H1 (cell line): ENCODE results near the gene CLEC18B. TPM values are rescaled to one million over a fixed set of nuclear protein-coding genes. Genes with fewer than 3 reads are reported as not detected.
"Not testable (repeated sequence)": the region's sequence is repeated elsewhere in the genome, so short reads cannot be mapped to it uniquely, and the experiment has no call there.

ENCODE experiments used
- CTCF ChIA-PET: fragments of 300-600 bp; sonication (Branson Sonifier 250); formaldehyde crosslinking; loops from one replicate; lab custom pipeline; 2021; ENCODE audit not compliant: partially characterized antibody; lab: Charles Lee
- POLR2A ChIA-PET: fragments of 300-600 bp; sonication (Branson Sonifier 250); formaldehyde crosslinking; loops from one replicate; lab custom pipeline; 2021; ENCODE audit warnings: inconsistent platforms; ENCODE audit not compliant: partially characterized antibody; lab: Charles Lee
- DNase-seq, 2 experiments: peaks; one replicate each; pipeline versions ENCODE4 v3.0.0 to v3.0.0-alpha.2; 2010 to 2022; ENCODE audit warnings: low spot score in 2 of 2, low read depth in 1 of 2, mixed read lengths in 1 of 2
- FAIRE-seq: peaks from 2 replicates; lab custom pipeline; 2011; peaks lifted over from hg19 to GRCh38; lab: Jason Lieb, UNC
- H2AFZ ChIP-seq: 2 replicates; pipeline ENCODE4 v1.8.1; 2012; ENCODE audit warnings: low read length, inconsistent platforms
- H2AK5ac ChIP-seq: 2 replicates; pipeline ENCODE4 v1.6.1; 2013; ENCODE audit warnings: low read depth, low read length
- H2BK120ac ChIP-seq: replicated peaks from 2 replicates; pipeline ENCODE3; 2013; ENCODE audit warnings: low read depth, low read length, inconsistent platforms
- H2BK12ac ChIP-seq: 2 replicates; pipeline ENCODE4 v1.6.1; 2013; ENCODE audit warnings: low read depth, low read length
- H2BK15ac ChIP-seq: 2 replicates; pipeline ENCODE4 v1.6.1; 2013; ENCODE audit warnings: low read length
- H2BK20ac ChIP-seq: 2 replicates; pipeline ENCODE4 v1.6.1; 2013; ENCODE audit warnings: low read length
- H2BK5ac ChIP-seq: 2 replicates; pipeline ENCODE4 v1.6.1; 2013; ENCODE audit warnings: low read depth, low read length
- H3K14ac ChIP-seq: 2 replicates; pipeline ENCODE4 v1.6.1; 2013; ENCODE audit warnings: inconsistent platforms; ENCODE audit not compliant: insufficient read length
- H3K18ac ChIP-seq: 2 replicates; pipeline ENCODE4 v1.6.1; 2013; ENCODE audit warnings: low read length; ENCODE audit errors: extremely low read depth
- H3K23ac ChIP-seq: 2 replicates; pipeline ENCODE4 v1.6.1; 2013; ENCODE audit warnings: inconsistent platforms; ENCODE audit not compliant: insufficient read length
- H3K23me2 ChIP-seq: 2 replicates; pipeline ENCODE4 v1.6.1; 2013; ENCODE audit warnings: low read depth, low read length
- H3K27ac ChIP-seq: 2 replicates; pipeline ENCODE4 v1.6.1; 2011; ENCODE audit warnings: low read depth, low read length, inconsistent platforms
- H3K27me3 ChIP-seq, 4 experiments: replicated peaks in 1 of 4; 1 replicate in 1 of 4; 2 replicates in 3 of 4; pipeline versions ENCODE4 v1.6.1 to v1.8.1; 2011 to 2013; ENCODE audit warnings: low read length in 3 of 4, mild to moderate bottlenecking in 3 of 4, inconsistent platforms in 2 of 4, mixed read lengths in 2 of 4, moderate library complexity in 1 of 4; ENCODE audit not compliant: control insufficient read depth in 3 of 4, insufficient read depth in 3 of 4; ENCODE audit errors: extremely low read depth in 1 of 4
- H3K36me3 ChIP-seq, 4 experiments: 2 replicates each; pipeline versions ENCODE4 v1.6.1 to v1.8.1; 2011 to 2013; ENCODE audit warnings: mild to moderate bottlenecking in 4 of 4, low read length in 3 of 4, moderate library complexity in 2 of 4, control low read depth in 1 of 4, inconsistent platforms in 1 of 4; ENCODE audit not compliant: insufficient read depth in 4 of 4, control insufficient read depth in 2 of 4
- H3K4ac ChIP-seq: replicated peaks from 2 replicates; pipeline ENCODE3; 2013; ENCODE audit warnings: low read length, low read depth, mixed read lengths, inconsistent platforms; ENCODE audit not compliant: insufficient read length
- H3K4me1 ChIP-seq, 4 experiments: replicated peaks in 1 of 4; 1 replicate in 1 of 4; 2 replicates in 3 of 4; pipeline versions ENCODE4 v1.6.1 to v1.8.1; 2011 to 2013; ENCODE audit warnings: low read length in 3 of 4, inconsistent platforms in 2 of 4, mixed read lengths in 1 of 4; ENCODE audit not compliant: insufficient read depth in 4 of 4, control insufficient read depth in 3 of 4
- H3K4me2 ChIP-seq, 2 experiments: 2 replicates each; pipeline versions ENCODE4 v1.6.1 to v1.8.1; 2011 to 2013; ENCODE audit warnings: low read depth in 2 of 2, low read length in 2 of 2, control low read depth in 1 of 2, inconsistent platforms in 1 of 2, mild to moderate bottlenecking in 1 of 2; ENCODE audit not compliant: insufficient read depth in 1 of 2
- H3K4me3 ChIP-seq, 4 experiments: fragments of 200-600, 300-600 bp in 1 of 4; sonication (generic), shearing (Covaris generic), sonication (Bioruptor Twin) in 1 of 4; 2 replicates each; pipeline versions ENCODE4 v1.5.1 to v1.8.1; 2011 to 2016; ENCODE audit warnings: low read length in 4 of 4, low read depth in 3 of 4, control low read depth in 2 of 4, inconsistent platforms in 2 of 4, mild to moderate bottlenecking in 2 of 4, mixed read lengths in 1 of 4, moderate library complexity in 1 of 4; ENCODE audit not compliant: insufficient read depth in 2 of 4; ENCODE audit errors: extremely low read depth in 1 of 4
- H3K56ac ChIP-seq: replicated peaks from 2 replicates; pipeline ENCODE3; 2013; ENCODE audit warnings: low read depth, mild to moderate bottlenecking, mixed read lengths, low read length, inconsistent platforms; ENCODE audit not compliant: insufficient read length
- H3K79me1 ChIP-seq: 2 replicates; pipeline ENCODE4 v1.6.1; 2013; ENCODE audit warnings: low read depth, low read length, control low read depth
- H3K79me2 ChIP-seq, 2 experiments: 2 replicates each; pipeline versions ENCODE4 v1.6.1 to v1.8.1; 2012 to 2013; ENCODE audit warnings: low read length in 2 of 2, mild to moderate bottlenecking in 2 of 2, inconsistent platforms in 1 of 2; ENCODE audit not compliant: insufficient read depth in 2 of 2, control insufficient read depth in 1 of 2
- H3K9ac ChIP-seq, 4 experiments: replicated peaks in 1 of 4; 1 replicate in 1 of 4; 2 replicates in 3 of 4; pipeline versions ENCODE4 v1.6.1 to v1.8.1; 2011 to 2013; ENCODE audit warnings: low read depth in 3 of 4, low read length in 3 of 4, control low read depth in 2 of 4, mild to moderate bottlenecking in 2 of 4, moderate library complexity in 2 of 4, inconsistent platforms in 1 of 4; ENCODE audit errors: extremely low read depth in 1 of 4
- H3K9me3 ChIP-seq, 2 experiments: 2 replicates each; pipeline versions ENCODE4 v1.6.1 to v1.8.1; 2012 to 2013; ENCODE audit warnings: mild to moderate bottlenecking in 2 of 2, moderate library complexity in 2 of 2, control low read depth in 1 of 2, inconsistent platforms in 1 of 2, low read depth in 1 of 2, low read length in 1 of 2, mixed read lengths in 1 of 2; ENCODE audit not compliant: insufficient read depth in 2 of 2
- H4K20me1 ChIP-seq, 2 experiments: replicated peaks in 1 of 2; 2 replicates each; pipeline versions ENCODE3 to v1.8.1; 2011 to 2013; ENCODE audit warnings: inconsistent platforms in 2 of 2, low read length in 2 of 2, mild to moderate bottlenecking in 1 of 2; ENCODE audit not compliant: insufficient read depth in 2 of 2, control insufficient read depth in 1 of 2
- H4K5ac ChIP-seq: 2 replicates; pipeline ENCODE4 v1.6.1; 2013; ENCODE audit warnings: low read length, low read depth, mixed read lengths, inconsistent platforms; ENCODE audit not compliant: insufficient read length
- H4K8ac ChIP-seq: 2 replicates; pipeline ENCODE4 v1.8.0; 2013; ENCODE audit warnings: mild to moderate bottlenecking, moderate library complexity, low read length, inconsistent platforms; ENCODE audit not compliant: insufficient read depth; ENCODE audit errors: extremely low read depth
- H4K91ac ChIP-seq: replicated peaks from 2 replicates; pipeline ENCODE3; 2013; ENCODE audit warnings: low read length, mixed read lengths, inconsistent platforms; ENCODE audit not compliant: insufficient read length
- E2F6 ChIP-seq: IDR thresholded peaks from 2 replicates; pipeline ENCODE4 v1.6.1; 2012; ENCODE audit warnings: inconsistent platforms
- KDM4A ChIP-seq: IDR thresholded peaks from one replicate; pipeline ENCODE4 v1.7.1; 2012; ENCODE audit warnings: low read depth, mild to moderate bottlenecking, moderate library complexity, low read length, inconsistent platforms; ENCODE audit not compliant: severe bottlenecking
- TAF1 ChIP-seq: IDR thresholded peaks from 2 replicates; pipeline ENCODE4 v1.6.1; 2011; ENCODE audit warnings: mild to moderate bottlenecking, low read depth, low read length
- WGBS, 2 experiments: shearing (Covaris generic) in 1 of 2; methylation state at CpG; one replicate each; pipeline versions ENCODE4 v1.1.6 to v1.1.7; 2013 to 2015; ENCODE audit warnings: low lambda C conversion rate in 2 of 2, mixed read lengths in 2 of 2, inconsistent platforms in 1 of 2, low coverage in 1 of 2, missing lambda C conversion rate in 1 of 2; ENCODE audit not compliant: insufficient replicate concordance in 2 of 2, insufficient coverage in 1 of 2, insufficient read length in 1 of 2; ENCODE audit errors: extremely low coverage in 1 of 2, missing lambda C conversion rate in 1 of 2; 5-methylcytosine and 5-hydroxymethylcytosine counted together
- polyA plus RNA-seq, 7 experiments: library from polyadenylated mRNA; depleted of rRNA in 3 of 7; stranded (reverse) in 5 of 7; unstranded in 2 of 7; fragments of >200 nt in 5 of 7; fragments of 200-250 nt in 2 of 7; gene quantifications; 1 replicate in 5 of 7; 2 replicates in 1 of 7; 4 replicates in 1 of 7; pipeline versions ENCODE4 v1.2.1 to v1.2.3, GENCODE V29; 2011 to 2013; ENCODE audit warnings: missing spikeins in 2 of 7, mixed read lengths in 2 of 7
- total RNA-seq: library from RNA; stranded (reverse); fragmentation: NEBNext Ultra II Directional; extraction: Animal tissue kit (Norgen Biotek cat#: 25700); gene quantifications from 2 replicates; pipeline ENCODE4 v1.2.1, GENCODE V29; 2021

The CLEC18B gene
- total and polyA plus RNA-seq, 2 of the 8 experiments (the other 6 are each of a cell fraction or from before 2014, with no cell fraction given), result 0.11 TPM; not detected in 1

DNA sequence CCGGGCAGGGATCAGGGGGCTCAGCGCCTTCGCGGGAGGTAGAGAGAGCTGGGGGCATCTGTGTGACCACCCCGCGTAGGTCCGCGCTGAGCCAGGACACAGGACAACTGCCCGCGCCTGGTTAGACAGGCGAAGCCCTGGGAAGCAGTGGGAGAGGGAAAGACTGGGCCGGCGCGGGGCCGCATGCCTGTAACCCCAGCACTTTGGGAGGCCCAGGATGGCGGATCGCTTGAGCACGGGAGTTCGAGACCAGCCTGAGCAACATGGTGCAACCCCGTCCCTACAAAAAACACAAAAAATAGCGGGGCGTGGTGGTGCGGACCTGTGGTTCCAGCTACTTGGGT is 13.9 kb downstream of the CLEC18B start:
- H3K27ac ChIP-seq, H2AK5ac ChIP-seq, H3K27me3 ChIP-seq, H3K18ac ChIP-seq, H3K79me2 ChIP-seq, H2BK5ac ChIP-seq, H2BK20ac ChIP-seq, H3K56ac ChIP-seq, H3K4me1 ChIP-seq, FAIRE-seq, H2AFZ ChIP-seq, H3K9ac ChIP-seq, H3K36me3 ChIP-seq, H4K5ac ChIP-seq, H2BK120ac ChIP-seq, H3K79me1 ChIP-seq, CTCF ChIA-PET, H2BK15ac ChIP-seq, H3K23me2 ChIP-seq, H3K9me3 ChIP-seq, H2BK12ac ChIP-seq, H3K23ac ChIP-seq, H3K14ac ChIP-seq, H4K20me1 ChIP-seq, H4K91ac ChIP-seq, POLR2A ChIA-PET, H3K4ac ChIP-seq: not testable (repeated sequence)
- DNase-seq, result peak in 1 of 2 experiments; percentile 75
- peak overlapping the region in 2 of 4 experiments; percentile 22 to 45; a peak in 2 of 8 replicates for H3K4me3 ChIP-seq
- H4K8ac ChIP-seq, result peak overlapping the region; percentile 92; the same call in 1 of the 2 replicates
- WGBS, 2 experiments, result 14% methylated on average over 8 of the region's 23 CpGs; no CpG with 5 or more reads in 1 of the 2 experiments
- H3K4me2 ChIP-seq, result peak overlapping the region in 1 of 2 experiments; percentile 59; a peak in 3 of 4 replicates
- TF ChIP-seq KDM4A (peak; percentile 25), TAF1 (0 out of 2 replicates have a peak, but pooled peaks have one; percentile 27), E2F6 (peak; percentile 66)
